MCF 10A (cell line): ENCODE measurements around the gene BICC1. TPM values are rescaled to one million over a fixed set of nuclear protein-coding genes. Genes with fewer than 3 reads are reported as not detected.
A peak's percentile ranks its signal among the peaks of the same experiment; 100 is the strongest.

ENCODE experiments used
- BruUV-seq: library from RNA; stranded (reverse); fragments of 400-500 nt; replicated peaks from 2 replicates; lab custom pipeline; 2021; lab: Mats Ljungman, UMichigan
- CTCF ChIA-PET: fragments of 300-600 bp; sonication (Branson Sonifier 250); formaldehyde crosslinking; extraction: SDS; loops from one replicate; lab custom pipeline; 2021; ENCODE audit warnings: antibody characterized with exemption, inconsistent platforms; lab: Yijun Ruan, JAX
- POLR2A ChIA-PET: fragments of 300-600, 350-650 bp; sonication (Branson Sonifier 250); formaldehyde crosslinking; extraction: SDS; loops from one replicate; lab custom pipeline; 2020; ENCODE audit warnings: antibody characterized with exemption, inconsistent platforms; lab: Yijun Ruan, JAX
- DNase-seq: peaks from one replicate; pipeline ENCODE4 v3.0.0-alpha.2; 2018; ENCODE audit not compliant: unreplicated experiment
- H3K27ac Mint-ChIP-seq: one replicate; pipeline ENCODE4 v1.8.0; 2022; ENCODE audit warnings: mild to moderate bottlenecking, low read depth, mixed read lengths; ENCODE audit not compliant: unreplicated experiment
- H3K27me3 Mint-ChIP-seq: one replicate; pipeline ENCODE4 v1.8.0; 2022; ENCODE audit warnings: mixed read lengths; ENCODE audit not compliant: insufficient read depth, unreplicated experiment
- H3K36me3 Mint-ChIP-seq: one replicate; pipeline ENCODE4 v1.8.0; 2022; ENCODE audit warnings: mild to moderate bottlenecking, moderate library complexity, mixed read lengths; ENCODE audit not compliant: insufficient read depth, unreplicated experiment
- H3K4me1 Mint-ChIP-seq: one replicate; pipeline ENCODE4 v1.8.0; 2022; ENCODE audit warnings: mixed read lengths; ENCODE audit not compliant: insufficient read depth, unreplicated experiment
- H3K4me3 Mint-ChIP-seq: one replicate; pipeline ENCODE4 v1.8.0; 2022; ENCODE audit warnings: mild to moderate bottlenecking, moderate library complexity, mixed read lengths; ENCODE audit not compliant: unreplicated experiment
- H3K9me3 Mint-ChIP-seq: one replicate; pipeline ENCODE4 v1.8.0; 2022; ENCODE audit warnings: mixed read lengths; ENCODE audit not compliant: unreplicated experiment
- CTCF ChIP-seq: fragments of 200-600 bp; IDR thresholded peaks from one replicate; pipeline ENCODE4 v1.8.0; 2022; ENCODE audit warnings: antibody characterized with exemption, mild to moderate bottlenecking; ENCODE audit not compliant: unreplicated experiment
- intact Hi-C: fragments of 100-400 bp; cut with micrococcal nuclease; formaldehyde crosslinking; loops from 2 replicates; pipeline ENCODE4 v1.14.1; 2022
- total RNA-seq: library from RNA; stranded (reverse); gene quantifications from 2 replicates; pipeline ENCODE4 v1.2.3, GENCODE V29; 2022

BICC1 gene
- total RNA-seq, 1 experiment from 2014 or later = 15.6 TPM

DNA sequence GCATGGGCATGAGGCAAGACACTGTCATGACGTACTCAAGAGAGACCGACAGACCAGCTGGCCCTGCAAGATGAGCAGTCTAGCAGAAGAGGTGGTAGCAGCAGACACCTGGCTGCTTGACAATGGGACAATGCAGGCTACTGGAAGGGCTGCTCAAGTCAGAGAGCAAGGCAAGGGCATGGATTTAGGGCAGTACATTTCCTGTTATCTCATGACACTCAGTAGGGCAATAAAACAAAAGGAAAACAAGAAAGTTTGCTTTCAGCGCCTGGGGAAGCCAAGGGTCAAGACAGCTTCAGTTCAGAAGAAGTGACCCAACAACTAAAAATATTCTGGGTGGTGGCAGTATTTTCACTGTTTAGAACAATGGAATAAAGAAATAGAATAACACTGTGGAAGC lies 332.0 kb downstream of the BICC1 start:
- Mint-ChIP-seq H3K27ac (no peak overlapping the region), H3K36me3 (no peaks in the 10 kb centered on the region), H3K4me3 (no peak overlapping the region), H3K27me3 (no peaks in the 10 kb centered on the region), H3K9me3 (no peaks in the 10 kb centered on the region), H3K4me1 (peaks cover 1% of the 10 kb centered on the region)
- no TSS peak for BruUV-seq
- intact Hi-C loops = no loop called here
- ChIA-PET POLR2A (no interaction called here), CTCF (interaction anchor here (0.6 to 0.8 kb wide), 2 partner anchors 19 to 52 kb away, joined by 3 to 12 read pairs; no protein-coding TSS in a partner anchor)
- no peak for TF ChIP-seq CTCF
- DNase-seq = no peak

GRCh38 chr10:58846856-58847255 lies 334.2 kb downstream of the BICC1 start:
- H3K4me3 Mint-ChIP-seq = no peak overlapping the region
- TF ChIP-seq CTCF = no peak
- no peaks in the 10 kb centered on the region for H3K36me3 Mint-ChIP-seq
- ChIA-PET POLR2A (no interaction called here), CTCF (interaction anchor here (1.1 kb wide), 1 partner anchor 71 kb away, joined by 3 read pairs; no protein-coding TSS in a partner anchor)
- intact Hi-C loops = no loop called here
- no TSS peak for BruUV-seq
- no peaks in the 10 kb centered on the region for H3K9me3 Mint-ChIP-seq
- H3K27me3 Mint-ChIP-seq = no peaks in the 10 kb centered on the region
- no peaks in the 10 kb centered on the region for H3K4me1 Mint-ChIP-seq
- no peak overlapping the region for H3K27ac Mint-ChIP-seq
- DNase-seq = no peak

DNA sequence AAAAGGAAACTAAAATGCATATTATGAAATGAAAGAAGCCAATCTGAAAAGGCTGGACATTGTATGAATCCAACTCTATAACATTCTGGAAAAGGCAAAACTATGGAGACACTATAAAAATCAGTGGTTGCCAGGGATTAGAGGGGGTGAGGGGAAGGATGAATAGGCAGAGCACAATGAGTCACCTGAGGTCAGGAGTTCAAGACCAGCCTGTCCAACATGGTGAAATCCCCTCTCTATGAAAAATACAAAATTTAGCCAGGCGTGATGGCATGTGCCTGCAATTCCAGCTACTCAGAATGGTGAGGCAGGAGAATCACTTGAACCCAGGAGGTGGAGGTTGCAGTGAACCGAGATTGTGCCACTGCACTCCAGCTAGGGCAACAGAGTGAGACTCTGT lies 338.9 kb downstream of the BICC1 start:
- no peaks in the 10 kb centered on the region for H3K27me3 Mint-ChIP-seq
- intact Hi-C loops = no loop called here
- H3K27ac Mint-ChIP-seq = no peak overlapping the region
- no peaks in the 10 kb centered on the region for H3K36me3 Mint-ChIP-seq
- no peak for TF ChIP-seq CTCF
- no peak overlapping the region for H3K4me3 Mint-ChIP-seq
- DNase-seq = peak; percentile 40
- ChIA-PET CTCF (interaction anchor here (0.6 kb wide), 2 partner anchors 39 to 319 kb away, joined by 3 to 4 read pairs; no protein-coding TSS in a partner anchor), POLR2A (no interaction called here)
- peaks cover 4% of the 10 kb centered on the region for H3K4me1 Mint-ChIP-seq
- no TSS peak for BruUV-seq
- no peaks in the 10 kb centered on the region for H3K9me3 Mint-ChIP-seq

DNA sequence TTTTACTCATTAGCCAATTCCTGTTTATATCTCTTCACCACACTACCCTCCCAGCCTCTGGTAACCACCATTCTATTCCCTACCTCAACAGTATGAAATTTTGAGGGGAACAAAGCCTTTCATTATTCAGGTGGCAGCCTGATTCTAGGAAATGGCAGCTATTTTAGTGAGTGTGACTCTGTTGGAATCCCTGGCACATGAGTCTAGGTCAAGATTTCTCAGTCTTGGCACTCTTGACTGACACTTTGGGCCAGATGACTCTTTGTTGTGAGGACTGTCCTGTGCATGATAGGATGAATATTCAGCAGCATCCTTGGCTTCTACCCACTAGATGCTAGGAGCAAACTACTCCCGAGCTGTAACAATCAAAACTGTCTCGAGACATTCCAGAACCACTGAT lies 341.0 kb downstream of the BICC1 start:
- peaks cover 9% of the 10 kb centered on the region for H3K9me3 Mint-ChIP-seq
- TF ChIP-seq CTCF = no peak
- CTCF ChIA-PET = interaction anchor here (1.1 kb wide), 1 partner anchor 572 kb away, joined by 4 read pairs; no protein-coding TSS in a partner anchor
- no peaks in the 10 kb centered on the region for H3K27me3 Mint-ChIP-seq
- H3K36me3 Mint-ChIP-seq = no peaks in the 10 kb centered on the region
- POLR2A ChIA-PET = no interaction called here
- no peak overlapping the region for H3K4me3 Mint-ChIP-seq
- peaks cover 12% of the 10 kb centered on the region for H3K4me1 Mint-ChIP-seq
- no TSS peak for BruUV-seq
- H3K27ac Mint-ChIP-seq = no peak overlapping the region
- no peak for DNase-seq
- intact Hi-C loops = no loop called here
